H4 (cell line): ENCODE results near the gene BPIFB4. TPM values are rescaled to one million over a fixed set of nuclear protein-coding genes. Genes with fewer than 3 reads are reported as not detected.
A peak's percentile ranks its signal among the peaks of the same experiment; 100 is the strongest.
"Not testable (repeated sequence)": the region's sequence is repeated elsewhere in the genome, so short reads cannot be mapped to it uniquely, and the experiment has no call there.

Experiments
- DNase-seq: peaks from one replicate; pipeline ENCODE4 v3.0.0-alpha.2; 2015; ENCODE audit warnings: low spot score
- total RNA-seq: library from RNA; depleted of rRNA; stranded (reverse); fragments of >200 nt; shearing (Covaris generic); gene quantifications from 2 replicates; pipeline ENCODE4 v1.2.3, GENCODE V29; 2014

BPIFB4 gene
- total RNA-seq, 1 experiment from 2014 or later, result not detected

DNA sequence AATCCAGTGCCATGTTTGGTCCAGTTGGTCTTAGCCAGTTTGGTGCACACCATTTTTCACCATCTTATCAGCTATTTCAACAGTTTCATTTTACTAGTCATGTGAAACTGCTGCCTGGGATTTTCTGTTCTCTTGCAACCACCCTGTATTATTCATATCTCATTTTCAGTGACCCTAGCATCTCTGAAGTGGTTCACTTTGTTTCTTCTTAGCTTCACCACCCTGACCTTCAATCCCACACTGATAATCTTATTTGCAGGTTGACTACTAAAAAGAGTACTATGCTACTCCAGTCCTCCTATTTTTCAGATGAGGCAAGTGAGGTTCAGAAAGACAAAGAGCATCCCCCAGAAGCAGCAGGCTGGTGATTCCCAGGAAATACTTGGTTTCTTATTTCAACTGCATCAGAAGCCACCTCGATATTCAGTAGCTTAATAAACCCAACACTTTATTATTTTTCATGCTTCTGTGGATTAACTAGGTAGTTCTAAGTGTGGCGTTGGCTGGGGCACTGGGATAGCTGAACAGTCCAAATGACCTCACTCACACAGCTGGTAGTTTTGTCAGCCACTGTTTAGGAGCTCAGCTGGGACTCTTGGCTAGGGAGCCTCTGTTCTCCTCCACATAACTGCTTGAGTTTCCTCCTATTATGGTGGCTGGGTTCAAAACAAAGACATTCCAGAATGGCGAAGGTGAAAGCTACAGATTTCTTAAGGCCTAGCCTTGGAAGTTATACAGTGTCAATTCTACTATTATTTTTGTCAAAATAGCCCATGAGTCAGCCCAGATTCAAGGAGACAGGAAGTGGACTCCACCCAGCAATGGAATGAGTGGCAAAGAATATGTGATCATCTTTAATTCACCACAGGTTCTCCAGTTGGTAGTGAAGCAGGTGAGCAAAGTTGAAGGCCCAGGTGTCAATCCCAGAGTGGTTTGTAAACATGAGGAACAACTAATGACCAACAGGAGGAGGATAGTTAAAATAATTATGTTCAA, 40.6 kb downstream of the BPIFB4 start:
- no peak for DNase-seq

GRCh38 chr20:33120934-33121333, 41.5 kb downstream of the BPIFB4 start:
- no peak for DNase-seq

DNA sequence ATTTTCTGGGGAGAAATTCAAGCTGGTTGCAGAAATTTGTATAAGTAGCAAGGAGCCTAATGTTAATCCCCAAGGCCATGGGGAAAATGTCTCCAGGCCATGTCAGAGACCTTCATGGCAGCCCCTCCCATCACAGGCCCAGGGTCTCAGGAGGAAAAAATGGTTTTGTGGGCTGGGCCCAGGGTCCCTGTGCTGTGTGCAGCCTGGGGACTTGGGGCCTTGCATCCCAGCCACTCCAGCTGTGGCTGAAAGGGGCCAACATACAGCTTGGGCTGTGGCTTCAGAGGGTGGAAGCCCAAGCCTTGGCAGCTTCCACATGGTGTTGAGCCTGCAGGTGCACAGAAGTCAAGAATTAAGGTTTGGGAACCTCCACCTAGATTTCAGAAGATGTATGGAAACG, 42.9 kb downstream of the BPIFB4 start:
- DNase-seq, result not testable (repeated sequence)

DNA sequence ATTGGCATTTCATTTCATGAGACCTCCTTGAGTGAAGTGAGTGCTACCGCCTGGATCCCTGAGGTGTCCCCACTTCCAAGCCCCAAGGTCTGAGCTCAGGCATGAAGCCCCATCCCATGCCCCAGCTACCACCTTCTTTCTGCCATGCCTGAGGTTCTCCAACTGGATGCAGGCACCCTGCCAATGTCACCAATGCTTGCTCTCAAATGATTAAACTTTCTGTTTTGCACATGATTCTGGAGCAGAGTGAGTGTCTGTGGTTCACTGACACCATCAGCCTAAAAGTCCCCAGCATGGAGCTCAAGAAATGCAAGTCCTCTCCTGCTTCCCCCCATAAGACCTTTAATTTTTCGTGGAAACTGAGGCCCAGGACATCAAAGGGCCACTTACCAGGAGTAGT, 44.8 kb downstream of the BPIFB4 start:
- DNase-seq, result no peak

- DNase-seq, result no peak
Observed at GRCh38 chr20:33124994-33125393, 45.6 kb downstream of the BPIFB4 start.

DNA sequence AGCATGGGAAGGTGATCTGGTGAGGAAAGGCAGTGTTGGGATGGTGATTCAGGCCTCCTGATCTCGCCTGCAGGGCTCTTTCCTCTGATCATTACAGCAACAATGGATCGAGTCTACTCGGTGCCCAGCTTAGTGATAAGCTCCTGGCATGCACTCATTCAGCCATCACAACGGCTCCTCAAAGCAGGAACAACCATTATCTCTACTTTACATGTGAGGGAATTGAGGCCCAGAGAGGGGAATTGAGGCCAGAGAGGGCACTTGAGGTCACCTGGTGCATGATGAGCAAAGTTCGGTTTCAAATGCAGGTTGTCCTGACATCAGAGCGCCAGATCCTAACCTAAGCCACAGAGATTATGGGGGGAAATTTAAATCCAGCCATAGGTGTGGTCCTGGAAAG, 46.5 kb downstream of the BPIFB4 start:
- DNase-seq, result no peak

DNA sequence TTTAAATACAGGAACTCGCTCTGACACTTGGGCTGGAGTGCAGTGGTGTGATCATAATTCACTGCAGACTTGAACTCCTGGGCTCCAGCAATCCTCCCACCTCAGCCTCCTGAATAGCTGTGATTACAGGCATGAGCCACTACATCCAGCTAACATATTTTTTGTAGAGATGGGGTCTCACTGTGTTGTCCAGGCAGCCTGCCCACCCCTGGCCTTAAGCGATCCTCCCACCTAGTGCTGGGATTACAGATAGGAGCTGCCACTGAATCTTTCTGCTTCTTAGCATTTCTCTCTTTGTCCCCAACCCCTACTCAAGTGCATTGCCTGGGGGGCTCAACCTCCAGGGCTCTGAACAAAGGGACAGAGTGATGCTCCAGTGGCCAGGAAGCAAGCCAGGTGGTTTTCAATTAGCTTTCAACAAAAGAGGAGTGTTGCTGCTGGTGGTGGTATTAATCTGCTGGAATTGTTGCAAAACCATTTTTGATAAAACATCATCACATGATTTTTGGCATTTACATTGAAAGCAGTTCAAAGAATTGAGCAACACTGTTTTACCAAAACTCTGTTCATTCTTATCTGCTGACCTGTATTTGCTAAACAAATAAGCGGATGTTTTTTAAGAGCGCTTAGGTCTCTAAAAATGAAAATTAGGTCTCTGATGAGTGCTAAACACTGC, 48.1 kb downstream of the BPIFB4 start:
- no peak for DNase-seq

GRCh38 chr20:33130568-33131061, 51.2 kb downstream of the BPIFB4 start:
- peak; percentile 66 for DNase-seq

DNA sequence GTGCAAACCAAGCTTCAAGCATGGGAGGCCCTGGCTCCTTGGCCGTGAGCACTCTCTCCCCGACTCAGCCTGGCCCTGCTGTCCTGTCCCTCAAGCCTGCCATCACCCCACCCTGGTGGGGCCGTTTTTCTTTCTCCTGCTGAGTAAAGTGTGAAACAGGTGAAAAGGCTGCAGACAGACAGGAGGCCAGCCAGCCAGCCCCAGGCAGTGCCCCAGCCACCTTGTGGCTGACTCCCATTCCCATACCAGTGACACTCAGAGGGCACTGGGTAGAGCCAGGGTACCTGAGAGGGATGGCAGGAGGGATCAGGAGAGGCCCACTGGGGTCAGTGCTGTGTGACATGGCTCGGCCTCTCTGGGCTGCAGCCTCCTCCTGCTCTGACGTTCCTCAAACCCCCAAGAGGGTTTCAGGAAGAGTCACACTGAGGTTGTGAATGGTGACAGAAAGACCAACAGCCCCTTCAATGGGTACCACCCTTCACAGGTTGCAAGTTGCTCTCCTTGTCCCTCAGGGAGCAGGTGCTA, 52.6 kb downstream of the BPIFB4 start:
- no peak for DNase-seq

DNA sequence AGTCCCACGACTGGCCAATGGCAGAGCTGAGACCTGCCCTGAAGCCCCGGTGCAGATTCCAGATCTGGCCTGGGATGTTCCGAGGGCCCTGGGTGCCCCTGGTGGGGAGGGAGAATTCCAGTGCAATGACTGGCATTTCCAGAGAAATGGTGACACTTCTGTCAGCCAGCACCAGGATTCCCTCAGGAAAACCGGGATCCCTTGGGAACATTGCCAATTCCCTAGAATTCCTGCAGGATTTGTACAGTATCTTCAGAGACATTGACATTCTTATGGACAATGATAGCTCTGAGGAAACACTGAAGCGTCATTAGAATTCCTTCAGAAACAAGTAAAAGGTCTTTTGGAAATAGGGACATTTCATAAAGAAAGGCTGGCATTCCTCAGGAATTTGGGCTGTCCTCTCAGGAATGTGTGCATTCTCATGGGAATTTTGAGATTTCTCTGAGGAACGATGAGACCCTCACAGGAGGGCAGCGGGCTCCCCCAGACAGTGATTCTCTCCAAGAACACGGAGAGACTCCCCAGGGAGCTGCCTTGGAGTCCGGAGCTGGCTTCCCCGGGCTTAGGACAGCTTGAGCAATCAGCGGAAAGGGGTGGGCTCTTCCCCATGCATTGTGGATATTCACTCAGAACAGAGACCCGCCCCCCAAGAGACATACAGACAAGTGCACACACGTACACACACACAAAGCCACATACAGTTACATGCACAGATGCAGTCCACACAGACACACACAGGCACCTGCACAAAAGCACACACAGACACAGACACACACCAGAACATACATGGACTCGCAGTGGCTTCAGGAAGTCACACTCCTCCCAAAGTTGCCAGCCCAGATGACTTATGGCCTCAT, 53.3 kb downstream of the BPIFB4 start:
- no peak for DNase-seq

DNA sequence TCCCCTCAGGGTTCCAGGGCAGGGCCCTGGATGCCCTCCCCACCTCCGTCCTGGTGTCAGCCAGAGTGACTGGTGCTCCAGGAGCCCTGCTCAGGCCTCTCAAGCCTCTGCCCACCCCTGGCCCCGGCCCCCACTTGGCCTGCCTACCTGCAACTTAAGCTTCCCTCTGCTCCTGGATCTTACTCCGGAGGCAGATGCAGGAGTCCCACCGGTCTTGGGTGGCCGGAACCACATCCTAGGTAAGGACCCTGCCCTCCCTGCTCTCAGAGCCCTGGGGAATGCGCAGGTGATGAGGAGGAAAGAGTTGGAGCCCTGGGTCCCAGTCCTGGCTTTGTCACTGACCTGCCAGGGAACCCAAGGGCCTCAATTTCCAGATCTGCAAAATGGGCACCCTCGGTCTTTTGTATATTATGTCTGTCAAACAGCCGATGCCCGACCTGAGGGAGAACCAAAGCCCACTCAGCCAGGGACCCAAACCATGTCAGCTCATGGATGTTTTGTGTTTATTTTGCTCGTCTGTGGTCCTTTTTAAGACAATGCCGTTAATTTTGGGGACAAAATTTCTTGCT, 54.0 kb downstream of the BPIFB4 start:
- DNase-seq, result no peak

GRCh38 chr20:33137195-33137594, 57.8 kb downstream of the BPIFB4 start:
- no peak for DNase-seq

- no peak for DNase-seq
Observed at GRCh38 chr20:33139467-33139866, 60.0 kb downstream of the BPIFB4 start.

GRCh38 chr20:33145521-33145920, 66.1 kb downstream of the BPIFB4 start:
- no peak for DNase-seq

- no peak for DNase-seq
Observed at GRCh38 chr20:33147299-33147698, 67.9 kb downstream of the BPIFB4 start.

DNA sequence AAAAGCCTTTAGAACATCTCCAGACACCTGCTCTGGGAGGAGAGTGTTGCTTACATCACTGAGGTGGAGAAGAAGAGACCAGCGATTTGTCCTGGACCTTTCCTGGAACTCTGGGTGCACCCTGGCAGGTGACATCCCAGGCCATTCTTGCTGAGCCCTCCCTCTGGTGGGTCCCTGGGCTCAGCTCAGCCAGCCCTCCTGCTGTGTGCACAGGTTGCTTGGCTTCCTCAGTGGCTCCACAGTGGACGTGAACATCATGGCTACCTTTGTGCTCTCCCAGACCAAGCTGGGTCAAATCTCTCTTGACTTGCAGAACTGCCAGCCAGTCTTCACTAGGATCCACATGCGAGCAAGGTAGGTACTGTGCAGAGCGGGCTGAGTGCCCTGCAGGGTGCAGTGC, 68.6 kb downstream of the BPIFB4 start:
- DNase-seq, result no peak

GRCh38 chr20:33154252-33154651, 74.8 kb downstream of the BPIFB4 start:
- DNase-seq, result no peak

DNA sequence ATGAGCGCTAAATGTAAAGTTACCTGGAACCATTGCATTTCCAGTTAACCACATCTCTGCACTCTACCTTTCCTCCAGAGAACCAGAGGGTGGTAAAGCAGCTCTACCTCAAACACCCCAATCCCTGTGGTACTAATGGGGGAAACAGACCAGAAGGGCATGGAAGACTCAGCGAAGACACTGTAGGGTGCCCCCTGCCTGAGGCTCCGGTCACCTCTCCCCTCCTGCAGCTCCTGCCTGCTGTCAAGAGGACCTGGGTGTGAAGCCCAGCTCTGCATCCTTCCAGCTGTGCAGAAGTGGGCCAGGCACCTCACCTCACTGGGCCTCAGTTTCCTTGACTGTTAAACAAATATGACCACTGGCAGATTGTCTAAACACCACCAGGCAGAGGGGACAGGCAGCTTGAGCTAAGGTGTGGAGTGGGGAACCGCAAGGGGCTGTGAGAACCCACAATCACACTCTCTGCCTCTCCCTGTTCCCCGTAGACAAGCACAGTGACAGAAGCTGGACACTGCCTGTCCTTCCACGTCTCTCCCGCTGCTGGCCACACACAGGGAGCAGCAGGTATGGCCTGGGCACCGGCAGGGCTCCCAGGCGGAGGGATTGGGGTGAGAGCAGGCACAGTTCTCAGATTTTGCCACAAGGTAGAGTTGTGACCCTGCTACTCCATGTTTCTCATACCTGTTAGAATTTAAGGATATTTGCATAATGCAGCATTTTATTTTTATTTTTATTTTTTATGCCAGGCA, 79.4 kb downstream of the BPIFB4 start:
- DNase-seq, result no peak

- DNase-seq, result no peak
Observed at GRCh38 chr20:33159713-33160112, 80.3 kb downstream of the BPIFB4 start.

DNA sequence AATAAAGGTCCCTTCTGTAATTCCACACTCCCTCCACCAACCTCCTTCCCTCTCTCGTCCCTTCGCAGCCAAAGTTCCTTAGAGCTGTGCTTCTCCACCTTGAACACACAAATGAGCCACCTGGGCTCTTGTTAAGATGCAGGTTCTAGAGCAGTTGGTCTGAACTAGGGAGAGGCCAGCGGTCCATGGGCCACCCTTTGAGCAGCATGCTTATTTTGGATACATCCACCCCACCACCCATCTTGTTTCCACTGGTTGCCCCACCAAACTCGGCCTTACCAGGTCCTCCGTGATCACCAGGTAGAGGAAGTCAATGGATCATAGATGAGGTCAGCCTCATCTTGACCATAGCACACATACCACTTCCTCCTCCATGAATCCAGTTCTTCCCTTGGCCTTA, 81.2 kb downstream of the BPIFB4 start:
- DNase-seq, result no peak
